Esophagus squamous epithelium (tissue), 5 donors: ENCODE data around the gene PARD3B. TPM values are rescaled to one million over a fixed set of nuclear protein-coding genes. Genes with fewer than 3 reads are reported as not detected.

ENCODE experiments used
- DNase-seq: peaks from one replicate; lab custom pipeline; 2025; lab: John Stamatoyannopoulos, UW
- H3K27ac ChIP-seq, 4 donors: fragments of 200-600 bp; sonication (generic); one replicate each; pipeline ENCODE4 v1.5.1; 2016 to 2019; ENCODE audit warnings: mild to moderate bottlenecking in 1 of 4
- H3K27me3 ChIP-seq, 4 donors: fragments of 200-600 bp; sonication (generic); 1 replicate in 3 of 4; 2 replicates in 1 of 4; pipeline versions ENCODE4 v1.5.1 to v1.6.0; 2017 to 2021; ENCODE audit warnings: antibody characterized with exemption in 1 of 4
- H3K36me3 ChIP-seq, 3 donors: fragments of 200-600 bp; sonication (generic); one replicate each; pipeline ENCODE4 v1.5.1; 2016 to 2019
- H3K4me1 ChIP-seq, 3 donors: fragments of 200-600 bp; sonication (generic); one replicate each; pipeline ENCODE4 v1.5.1; 2017 to 2019
- H3K4me3 ChIP-seq, 4 donors: fragments of 200-600 bp; sonication (generic); 1 replicate in 3 of 4; 2 replicates in 1 of 4; pipeline ENCODE4 v1.5.1; 2016 to 2019; ENCODE audit warnings: mild to moderate bottlenecking in 2 of 4, moderate library complexity in 1 of 4
- H3K9me3 ChIP-seq, 3 donors: fragments of 200-600 bp; sonication (generic); one replicate each; pipeline ENCODE4 v1.5.1; 2016 to 2019
- CTCF ChIP-seq, 6 experiments: fragments of 450-650 bp in 4 of 6; fragments of 200-600 bp in 2 of 6; sonication (generic) in 2 of 6; IDR thresholded peaks; one replicate each; pipeline ENCODE4 v1.5.1; 2016 to 2019; ENCODE audit warnings: antibody characterized with exemption in 6 of 6, mild to moderate bottlenecking in 4 of 6, moderate library complexity in 4 of 6
- POLR2A ChIP-seq, 4 donors: fragments of 450-650 bp; IDR thresholded peaks; one replicate each; pipeline ENCODE4 v1.6.1; 2017; ENCODE audit warnings: antibody characterized with exemption in 4 of 4, mild to moderate bottlenecking in 4 of 4, moderate library complexity in 3 of 4
- WGBS, 2 donors: methylation state at CpG; one replicate each; pipeline ENCODE4 v1.1.5; 2018; 5-methylcytosine and 5-hydroxymethylcytosine counted together
- intact Hi-C: fragments of 100-400 bp; cut with DNase I; formaldehyde crosslinking; loops from one replicate; pipeline ENCODE4 v1.15.0; 2022
- total RNA-seq, 4 donors: library from RNA; depleted of rRNA; stranded (reverse); fragments of >200 nt; gene quantifications; one replicate each; pipeline ENCODE4 v1.1.0, GENCODE V29; 2016
- donor health status: DM: yes; HTN: yes; CAD: no.

The PARD3B gene
- total RNA-seq, 4 donors from 2014 or later: 2.4 to 15.8 (median 4.3) TPM

DNA sequence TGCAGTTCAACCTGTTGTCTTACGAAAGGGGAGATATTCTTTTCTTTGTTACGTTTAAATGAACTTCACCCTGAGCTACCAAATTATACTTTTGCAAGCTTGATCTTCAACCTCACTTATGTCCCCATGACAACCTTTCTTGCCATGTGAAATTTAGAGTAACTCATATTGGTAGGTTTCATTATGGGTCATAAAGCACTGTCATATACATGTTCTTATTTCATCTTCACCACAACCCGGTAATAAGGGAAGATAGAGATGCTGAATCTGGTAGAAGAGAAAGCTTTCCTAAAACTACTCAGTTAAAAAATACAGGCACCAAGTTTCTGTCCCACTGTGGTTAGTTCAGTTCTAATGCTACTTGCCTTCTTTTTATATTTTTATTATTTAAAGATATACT, 928.5 kb downstream of the PARD3B start:
- Histone ChIP-seq H3K27me3 (no peaks in the 10 kb centered on the region), H3K27ac (no peak overlapping the region), H3K36me3 (no peaks in the 10 kb centered on the region), H3K9me3 (no peaks in the 10 kb centered on the region), H3K4me1 (no peaks in the 10 kb centered on the region), H3K4me3 (no peak overlapping the region)
- TF ChIP-seq CTCF (IDR thresholded peaks at IDR 0.05) (no peak), POLR2A (IDR thresholded peaks at IDR 0.05) (no peak)
- 80 to 96% methylated on average over 3 of the region's 3 CpGs for WGBS, 2 donors
- DNase-seq: no peak
- intact Hi-C loops: no loop called here

DNA sequence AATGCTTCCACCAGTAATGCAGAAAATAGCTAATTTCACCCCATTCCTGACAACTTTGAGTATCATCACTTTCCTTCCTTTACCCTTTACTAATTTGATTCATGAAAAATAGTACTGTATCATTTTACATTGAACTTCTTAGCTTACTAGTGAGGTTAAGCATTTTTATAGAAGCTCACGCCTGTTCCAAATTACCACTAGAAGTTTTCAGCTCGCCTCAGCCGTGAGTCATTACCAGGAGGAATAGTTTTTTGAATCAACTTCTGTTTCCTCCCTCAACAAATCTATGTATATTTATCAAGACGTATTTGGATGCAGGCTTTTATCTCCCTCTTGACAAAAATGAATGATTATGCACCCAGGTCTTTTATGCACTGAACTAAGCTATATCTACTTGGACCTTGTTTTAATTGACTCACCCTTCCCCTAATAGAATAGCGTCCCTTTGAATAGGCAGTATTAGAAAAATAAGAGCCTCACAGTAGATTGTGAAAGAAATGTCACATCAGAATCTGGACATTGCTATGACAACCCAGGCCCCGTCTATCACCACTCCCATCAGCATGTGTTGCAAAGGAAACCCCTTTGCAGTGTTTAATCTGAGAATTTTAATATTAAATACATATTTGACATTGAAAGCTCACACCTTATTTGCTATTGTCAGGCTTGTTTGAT, 929.6 kb downstream of the PARD3B start:
- H3K27ac ChIP-seq: no peak overlapping the region
- intact Hi-C loops: no loop called here
- TF ChIP-seq CTCF (IDR thresholded peaks at IDR 0.05) (no peak), POLR2A (IDR thresholded peaks at IDR 0.05) (no peak)
- no peak for DNase-seq
- no peaks in the 10 kb centered on the region for H3K27me3 ChIP-seq
- WGBS, 2 donors: 60 to 87% methylated on average over 6 of the region's 6 CpGs
- H3K9me3 ChIP-seq: no peaks in the 10 kb centered on the region
- H3K4me3 ChIP-seq: no peak overlapping the region
- H3K36me3 ChIP-seq: no peaks in the 10 kb centered on the region
- no peaks in the 10 kb centered on the region for H3K4me1 ChIP-seq

DNA sequence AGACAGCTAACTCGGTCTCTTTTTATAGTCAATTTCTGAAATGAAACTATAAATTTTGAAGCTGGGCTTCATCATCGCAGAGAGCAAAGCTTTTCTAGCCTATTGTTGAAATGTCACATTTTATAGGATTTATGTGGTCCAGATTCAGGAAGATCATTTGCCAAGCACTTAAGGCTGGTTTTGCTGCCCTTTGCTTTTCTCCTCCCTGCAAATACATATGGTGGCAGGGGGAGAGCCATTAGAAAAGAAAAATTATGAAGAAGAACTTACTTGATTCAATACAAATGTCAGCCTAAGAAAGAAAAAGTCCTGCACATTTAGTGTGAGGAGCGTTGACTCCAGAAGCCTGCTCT, 930.1 kb downstream of the PARD3B start:
- WGBS, 2 donors: 92 to 93% methylated on average over 3 of the region's 3 CpGs
- Histone ChIP-seq H3K36me3 (no peaks in the 10 kb centered on the region), H3K27ac (no peak overlapping the region), H3K4me3 (no peak overlapping the region), H3K27me3 (no peaks in the 10 kb centered on the region), H3K4me1 (no peaks in the 10 kb centered on the region), H3K9me3 (no peaks in the 10 kb centered on the region)
- TF ChIP-seq POLR2A (IDR thresholded peaks at IDR 0.05): no peak
- TF ChIP-seq CTCF (IDR thresholded peaks at IDR 0.05): no peak
- DNase-seq: no peak
- intact Hi-C loops: no loop called here

DNA sequence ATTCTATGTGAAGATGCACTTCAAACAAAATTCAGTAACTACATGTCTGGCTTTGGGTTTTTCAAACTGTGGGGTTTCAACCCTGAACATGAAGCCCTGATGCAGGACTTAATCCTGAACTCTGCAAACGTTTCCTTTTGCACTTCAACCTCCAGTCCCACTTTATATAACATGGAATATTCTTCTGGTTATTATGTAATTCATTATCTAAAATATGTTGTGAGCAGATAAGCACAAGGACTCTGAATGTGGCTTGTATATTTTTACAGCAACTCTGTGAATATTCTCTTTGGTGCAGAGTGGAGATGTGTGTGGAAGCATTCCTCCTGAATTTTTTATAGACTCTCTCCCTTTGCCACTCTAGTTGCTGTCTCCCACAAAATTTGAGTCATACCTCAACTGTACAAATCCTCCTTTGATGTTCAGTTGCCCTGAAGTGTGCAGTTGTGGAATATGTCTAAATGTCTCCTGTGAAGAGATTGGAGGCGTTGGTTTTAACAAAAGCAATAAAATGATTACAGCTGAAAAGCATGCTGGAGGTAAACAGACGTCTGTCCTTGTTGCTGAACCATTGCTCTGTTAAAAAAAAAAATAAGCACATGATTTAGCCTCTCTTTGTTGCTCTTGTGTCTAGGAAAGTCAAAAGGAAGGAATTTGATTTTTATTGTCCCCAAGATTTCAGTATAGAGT, 931.9 kb downstream of the PARD3B start:
- no peak for TF ChIP-seq POLR2A (IDR thresholded peaks at IDR 0.05)
- no peak for TF ChIP-seq CTCF (IDR thresholded peaks at IDR 0.05)
- 51 to 67% methylated on average over 3 of the region's 3 CpGs for WGBS, 2 donors
- DNase-seq: no peak
- Histone ChIP-seq H3K27me3 (no peaks in the 10 kb centered on the region), H3K4me1 (no peaks in the 10 kb centered on the region), H3K9me3 (no peaks in the 10 kb centered on the region), H3K4me3 (no peak overlapping the region), H3K36me3 (no peaks in the 10 kb centered on the region), H3K27ac (no peak overlapping the region)
- intact Hi-C loops: no loop called here

DNA sequence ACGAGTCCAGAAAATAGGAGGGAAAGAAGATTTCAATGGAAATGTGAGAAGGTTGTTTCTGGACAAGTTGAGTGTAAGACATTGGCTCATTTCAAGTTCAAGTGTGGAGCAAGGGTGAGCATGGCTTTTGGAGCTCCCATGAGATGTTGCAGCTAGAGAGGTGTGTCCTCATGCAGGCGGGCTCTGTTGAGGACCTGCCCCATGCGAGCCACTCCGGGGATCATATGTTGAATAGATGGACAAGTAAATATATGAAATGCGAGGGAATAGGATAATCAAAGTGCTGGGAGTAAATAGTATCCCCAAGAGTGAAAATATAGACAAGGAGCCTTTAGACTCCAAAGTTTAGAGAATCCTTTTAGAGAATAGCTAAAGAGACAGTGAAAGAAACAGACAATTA, 936.6 kb downstream of the PARD3B start:
- DNase-seq: no peak
- intact Hi-C loops: no loop called here
- no peak overlapping the region for H3K4me3 ChIP-seq
- H3K27me3 ChIP-seq: no peaks in the 10 kb centered on the region
- H3K27ac ChIP-seq: no peak overlapping the region
- H3K36me3 ChIP-seq: no peaks in the 10 kb centered on the region
- 85 to 95% methylated on average over 5 of the region's 5 CpGs for WGBS, 2 donors
- TF ChIP-seq CTCF (IDR thresholded peaks at IDR 0.05): no peak
- TF ChIP-seq POLR2A (IDR thresholded peaks at IDR 0.05): no peak
- H3K9me3 ChIP-seq: no peaks in the 10 kb centered on the region
- H3K4me1 ChIP-seq: peaks cover 0 to 5% (median 0%) of the 10 kb centered on the region in 3 donors
